Measurements from ENCODE around the gene DCBLD2.

The DCBLD2 gene

DNA sequence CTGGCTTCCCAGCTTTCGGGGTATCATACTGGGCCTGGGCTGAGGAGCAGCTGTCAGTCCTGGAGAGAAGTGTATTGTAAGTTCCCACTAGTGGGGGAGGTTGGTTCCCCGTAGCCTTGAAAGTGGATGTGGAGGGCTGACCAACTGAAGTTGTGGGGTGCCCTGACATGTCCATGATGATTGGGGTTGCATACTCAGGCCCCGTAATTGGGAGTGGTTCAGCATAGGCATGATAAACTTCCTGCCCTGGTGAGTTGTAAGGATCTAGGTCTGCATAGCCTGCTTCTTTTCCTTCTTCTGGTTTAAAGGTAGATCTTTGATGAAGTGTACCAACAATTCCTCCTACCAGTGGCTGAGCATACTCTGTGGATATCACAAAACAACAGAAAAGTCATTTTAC, 102.0 kb downstream of the DCBLD2 start:
- Histone ChIP-seq H3K4me1 (ENCODE audit: control insufficient read depth in 2 of 2, insufficient read depth in 2 of 2, low read length in 2 of 2) (no peaks in the 10 kb centered on the region), H3K9me3 (ENCODE audit: control insufficient read depth in 2 of 2, low read length in 2 of 2) (no peaks in the 10 kb centered on the region), H3K36me3 (ENCODE audit: control insufficient read depth in 2 of 2, insufficient read depth in 2 of 2, low read length in 2 of 2) (peaks cover 0 to 5% of the 10 kb centered on the region in 2 donors), H3K4me3 (ENCODE audit: low read length in 2 of 2) (no peak overlapping the region), H3K27ac (ENCODE audit: low read depth in 2 of 2, low read length in 2 of 2) (no peak overlapping the region), H3K27me3 (ENCODE audit: control insufficient read depth in 2 of 2, insufficient read depth in 2 of 2, low read length in 2 of 2) (no peaks in the 10 kb centered on the region), H3K9ac (ENCODE audit: low read depth in 1 of 2, low read length in 2 of 2) (no peak overlapping the region)

DNA sequence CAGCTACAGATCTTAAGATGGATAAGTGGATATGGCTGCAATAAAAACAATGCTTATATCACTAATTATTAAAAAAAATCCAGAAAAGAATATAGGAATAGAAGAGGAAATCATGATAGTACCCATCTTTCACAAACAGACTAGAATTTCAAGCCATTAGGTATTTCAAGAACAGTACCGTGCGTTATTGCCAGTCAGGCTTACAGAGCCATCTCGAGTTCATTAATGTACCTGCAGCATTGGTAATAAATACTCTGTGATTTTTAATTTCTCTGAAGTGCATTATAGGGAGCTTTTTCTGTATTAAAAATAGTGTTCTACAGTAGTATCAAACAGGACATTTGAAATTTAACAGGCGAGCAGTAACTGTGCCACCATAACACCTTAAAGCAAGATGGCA, 102.7 kb downstream of the DCBLD2 start:
- Histone ChIP-seq H3K4me1 (ENCODE audit: control insufficient read depth in 2 of 2, insufficient read depth in 2 of 2, low read length in 2 of 2) (no peaks in the 10 kb centered on the region), H3K9me3 (ENCODE audit: control insufficient read depth in 2 of 2, low read length in 2 of 2) (no peaks in the 10 kb centered on the region), H3K27ac (ENCODE audit: low read depth in 2 of 2, low read length in 2 of 2) (no peak overlapping the region), H3K27me3 (ENCODE audit: control insufficient read depth in 2 of 2, insufficient read depth in 2 of 2, low read length in 2 of 2) (no peaks in the 10 kb centered on the region), H3K4me3 (ENCODE audit: low read length in 2 of 2) (no peak overlapping the region), H3K36me3 (ENCODE audit: control insufficient read depth in 2 of 2, insufficient read depth in 2 of 2, low read length in 2 of 2) (peaks cover 0 to 5% of the 10 kb centered on the region in 2 donors), H3K9ac (ENCODE audit: low read depth in 1 of 2, low read length in 2 of 2) (no peak overlapping the region)

GRCh38 chr3:98797905-98798304, 103.6 kb downstream of the DCBLD2 start:
- H3K4me1 ChIP-seq (ENCODE audit: control insufficient read depth in 2 of 2, insufficient read depth in 2 of 2, low read length in 2 of 2) = no peaks in the 10 kb centered on the region
- no peaks in the 10 kb centered on the region for H3K27me3 ChIP-seq (ENCODE audit: control insufficient read depth in 2 of 2, insufficient read depth in 2 of 2, low read length in 2 of 2)
- H3K27ac ChIP-seq (ENCODE audit: low read depth in 2 of 2, low read length in 2 of 2) = no peak overlapping the region
- H3K36me3 ChIP-seq (ENCODE audit: control insufficient read depth in 2 of 2, insufficient read depth in 2 of 2, low read length in 2 of 2) = peaks cover 0 to 5% of the 10 kb centered on the region in 2 donors
- no peak overlapping the region for H3K4me3 ChIP-seq (ENCODE audit: low read length in 2 of 2)
- H3K9me3 ChIP-seq (ENCODE audit: control insufficient read depth in 2 of 2, low read length in 2 of 2) = no peaks in the 10 kb centered on the region
- H3K9ac ChIP-seq (ENCODE audit: low read depth in 1 of 2, low read length in 2 of 2) = no peak overlapping the region

DNA sequence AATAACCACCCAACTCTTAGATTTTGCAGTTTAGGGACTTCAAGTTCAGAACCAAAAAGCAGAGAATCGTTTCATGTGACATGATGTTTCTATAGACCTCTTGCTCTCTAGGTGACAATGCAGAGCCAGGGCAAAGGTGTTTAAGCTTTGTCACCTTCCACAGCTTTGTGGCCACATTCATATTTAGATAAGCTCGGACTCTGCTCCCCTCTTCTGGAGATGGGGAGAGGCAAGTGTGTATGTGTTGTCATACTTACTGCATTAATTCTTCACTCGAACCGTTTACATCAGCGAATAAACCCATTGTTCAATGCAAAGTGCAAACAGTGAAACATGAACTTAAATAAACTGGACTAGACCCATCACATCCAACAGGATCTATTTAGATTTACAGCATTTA, 105.2 kb downstream of the DCBLD2 start:
- Histone ChIP-seq H3K36me3 (ENCODE audit: control insufficient read depth in 2 of 2, insufficient read depth in 2 of 2, low read length in 2 of 2) (peaks cover 0 to 5% of the 10 kb centered on the region in 2 donors), H3K4me3 (ENCODE audit: low read length in 2 of 2) (no peak overlapping the region), H3K27me3 (ENCODE audit: control insufficient read depth in 2 of 2, insufficient read depth in 2 of 2, low read length in 2 of 2) (no peaks in the 10 kb centered on the region)

GRCh38 chr3:98793971-98794370, 107.5 kb downstream of the DCBLD2 start:
- H3K27me3 ChIP-seq (ENCODE audit: control insufficient read depth in 2 of 2, insufficient read depth in 2 of 2, low read length in 2 of 2) = no peaks in the 10 kb centered on the region
- no peaks in the 10 kb centered on the region for H3K36me3 ChIP-seq (ENCODE audit: control insufficient read depth in 2 of 2, insufficient read depth in 2 of 2, low read length in 2 of 2)
- H3K4me1 ChIP-seq (ENCODE audit: control insufficient read depth in 2 of 2, insufficient read depth in 2 of 2, low read length in 2 of 2) = no peaks in the 10 kb centered on the region
- H3K9ac ChIP-seq (ENCODE audit: low read depth in 1 of 2, low read length in 2 of 2) = no peak overlapping the region
- H3K9me3 ChIP-seq (ENCODE audit: control insufficient read depth in 2 of 2, low read length in 2 of 2) = no peaks in the 10 kb centered on the region
- no peak overlapping the region for H3K4me3 ChIP-seq (ENCODE audit: low read length in 2 of 2)
- no peak overlapping the region for H3K27ac ChIP-seq (ENCODE audit: low read depth in 2 of 2, low read length in 2 of 2)

More for the DNA sequence above, 105.2 kb downstream of the DCBLD2 start:
- no peaks in the 10 kb centered on the region for H3K4me1 ChIP-seq (ENCODE audit: control insufficient read depth in 2 of 2, insufficient read depth in 2 of 2, low read length in 2 of 2)
- no peak overlapping the region for H3K27ac ChIP-seq (ENCODE audit: low read depth in 2 of 2, low read length in 2 of 2)
- no peaks in the 10 kb centered on the region for H3K9me3 ChIP-seq (ENCODE audit: control insufficient read depth in 2 of 2, low read length in 2 of 2)
- H3K9ac ChIP-seq (ENCODE audit: low read depth in 1 of 2, low read length in 2 of 2) = no peak overlapping the region

DNA sequence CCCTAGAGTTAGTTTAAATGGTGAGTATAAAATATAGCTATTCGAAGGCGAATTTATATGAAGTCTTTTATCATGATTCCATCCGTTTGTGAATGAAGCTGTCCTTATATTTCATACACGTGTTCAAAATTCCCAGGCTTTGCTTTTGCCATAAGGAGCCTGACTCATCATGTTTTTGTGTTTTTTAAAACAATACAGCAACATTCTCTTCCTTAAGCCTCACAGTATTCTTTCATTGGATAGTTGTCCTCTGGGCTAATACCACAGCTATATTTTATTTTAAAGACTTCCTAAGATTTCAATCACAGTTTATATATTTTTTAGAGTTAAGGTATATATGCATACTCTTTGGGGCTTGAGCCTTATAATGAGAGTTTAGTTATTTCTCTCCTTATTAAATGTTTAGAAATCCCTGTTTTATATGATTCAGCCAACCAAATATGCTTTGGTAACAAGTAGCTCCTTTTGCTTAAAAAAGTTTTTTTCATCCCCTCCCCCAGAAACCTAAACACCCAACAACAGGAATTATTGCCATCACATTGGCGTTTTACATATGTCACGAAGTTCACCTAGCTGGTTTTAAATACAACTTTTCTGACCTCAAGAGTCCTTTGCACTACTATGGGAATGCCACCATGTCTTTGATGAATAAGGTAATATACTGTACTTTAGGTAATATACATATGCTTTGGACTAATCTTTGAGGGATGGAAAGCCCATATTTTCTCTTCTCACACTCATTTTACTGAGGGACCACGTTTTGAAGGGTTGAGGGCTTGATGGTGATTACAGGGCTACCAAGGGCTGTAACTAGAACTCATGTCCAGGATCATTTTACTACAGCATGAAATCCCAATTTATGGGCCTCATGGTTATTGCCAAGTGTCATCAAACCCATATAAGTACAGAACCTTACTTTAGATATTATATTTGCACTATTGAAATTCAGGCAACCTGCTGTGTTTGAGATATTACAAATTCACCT, 109.9 kb downstream of the DCBLD2 start:
- Histone ChIP-seq H3K9me3 (ENCODE audit: control insufficient read depth in 2 of 2, low read length in 2 of 2) (no peaks in the 10 kb centered on the region), H3K4me3 (ENCODE audit: low read length in 2 of 2) (no peak overlapping the region), H3K4me1 (ENCODE audit: control insufficient read depth in 2 of 2, insufficient read depth in 2 of 2, low read length in 2 of 2) (no peaks in the 10 kb centered on the region), H3K9ac (ENCODE audit: low read depth in 1 of 2, low read length in 2 of 2) (no peak overlapping the region), H3K36me3 (ENCODE audit: control insufficient read depth in 2 of 2, insufficient read depth in 2 of 2, low read length in 2 of 2) (no peaks in the 10 kb centered on the region), H3K27me3 (ENCODE audit: control insufficient read depth in 2 of 2, insufficient read depth in 2 of 2, low read length in 2 of 2) (no peaks in the 10 kb centered on the region), H3K27ac (ENCODE audit: low read depth in 2 of 2, low read length in 2 of 2) (no peak overlapping the region)

- Histone ChIP-seq H3K4me1 (ENCODE audit: control insufficient read depth in 2 of 2, insufficient read depth in 2 of 2, low read length in 2 of 2) (no peaks in the 10 kb centered on the region), H3K9ac (ENCODE audit: low read depth in 1 of 2, low read length in 2 of 2) (no peak overlapping the region), H3K27ac (ENCODE audit: low read depth in 2 of 2, low read length in 2 of 2) (no peak overlapping the region), H3K36me3 (ENCODE audit: control insufficient read depth in 2 of 2, insufficient read depth in 2 of 2, low read length in 2 of 2) (no peaks in the 10 kb centered on the region), H3K27me3 (ENCODE audit: control insufficient read depth in 2 of 2, insufficient read depth in 2 of 2, low read length in 2 of 2) (no peaks in the 10 kb centered on the region), H3K9me3 (ENCODE audit: control insufficient read depth in 2 of 2, low read length in 2 of 2) (no peaks in the 10 kb centered on the region), H3K4me3 (ENCODE audit: low read length in 2 of 2) (no peak overlapping the region)
Measured at GRCh38 chr3:98788651-98789050, 112.8 kb downstream of the DCBLD2 start.

- Histone ChIP-seq H3K4me3 (ENCODE audit: low read length in 2 of 2) (no peak overlapping the region), H3K27ac (ENCODE audit: low read depth in 2 of 2, low read length in 2 of 2) (no peak overlapping the region), H3K9me3 (ENCODE audit: control insufficient read depth in 2 of 2, low read length in 2 of 2) (no peaks in the 10 kb centered on the region), H3K4me1 (ENCODE audit: control insufficient read depth in 2 of 2, insufficient read depth in 2 of 2, low read length in 2 of 2) (no peaks in the 10 kb centered on the region), H3K36me3 (ENCODE audit: control insufficient read depth in 2 of 2, insufficient read depth in 2 of 2, low read length in 2 of 2) (no peaks in the 10 kb centered on the region), H3K27me3 (ENCODE audit: control insufficient read depth in 2 of 2, insufficient read depth in 2 of 2, low read length in 2 of 2) (no peaks in the 10 kb centered on the region), H3K9ac (ENCODE audit: low read depth in 1 of 2, low read length in 2 of 2) (no peak overlapping the region)
Measured at GRCh38 chr3:98787181-98787580, 114.3 kb downstream of the DCBLD2 start.

- Histone ChIP-seq H3K9ac (ENCODE audit: low read depth in 1 of 2, low read length in 2 of 2) (no peak overlapping the region), H3K9me3 (ENCODE audit: control insufficient read depth in 2 of 2, low read length in 2 of 2) (no peaks in the 10 kb centered on the region), H3K4me3 (ENCODE audit: low read length in 2 of 2) (no peak overlapping the region), H3K4me1 (ENCODE audit: control insufficient read depth in 2 of 2, insufficient read depth in 2 of 2, low read length in 2 of 2) (no peaks in the 10 kb centered on the region), H3K36me3 (ENCODE audit: control insufficient read depth in 2 of 2, insufficient read depth in 2 of 2, low read length in 2 of 2) (no peaks in the 10 kb centered on the region), H3K27ac (ENCODE audit: low read depth in 2 of 2, low read length in 2 of 2) (no peak overlapping the region), H3K27me3 (ENCODE audit: control insufficient read depth in 2 of 2, insufficient read depth in 2 of 2, low read length in 2 of 2) (no peaks in the 10 kb centered on the region)
Measured at GRCh38 chr3:98786364-98787006, 115.0 kb downstream of the DCBLD2 start.
